Loucy (cell line): ENCODE measurements around the gene DYNC1LI1.

Experiments used
- H2AFZ ChIP-seq: fragments of 200-600 bp; sonication (generic); 2 replicates; pipeline ENCODE4 v1.6.0; 2016; ENCODE audit warnings: antibody characterized with exemption, mild to moderate bottlenecking, low read length, moderate library complexity
- H3F3A ChIP-seq: fragments of 200-600 bp; 2 replicates; pipeline ENCODE4 v1.6.0; 2016; ENCODE audit warnings: antibody characterized with exemption, low read depth, mild to moderate bottlenecking
- H3K27me3 ChIP-seq: fragments of 200-600 bp; sonication (generic); 2 replicates; pipeline ENCODE4 v1.6.1; 2014; ENCODE audit warnings: low read length, mild to moderate bottlenecking; ENCODE audit not compliant: insufficient read depth, poor library complexity, severe bottlenecking
- H3K36me3 ChIP-seq: fragments of 200-600 bp; sonication (generic); 2 replicates; pipeline ENCODE4 v1.6.1; 2016; ENCODE audit warnings: low read length; ENCODE audit not compliant: insufficient read depth
- H3K4me1 ChIP-seq: fragments of 200-600 bp; sonication (generic); 2 replicates; pipeline ENCODE4 v1.5.1; 2014; ENCODE audit warnings: low read length, mild to moderate bottlenecking; ENCODE audit not compliant: insufficient read depth, poor library complexity, severe bottlenecking
- H3K4me2 ChIP-seq: fragments of 200-600 bp; sonication (generic); 2 replicates; pipeline ENCODE4 v1.6.0; 2014; ENCODE audit warnings: antibody characterized with exemption, low read length, low read depth, mild to moderate bottlenecking; ENCODE audit not compliant: poor library complexity, severe bottlenecking
- H3K4me3 ChIP-seq: fragments of 200-600 bp; sonication (generic); 2 replicates; pipeline ENCODE4 v1.5.1; 2014; ENCODE audit warnings: low read length, mild to moderate bottlenecking, mixed read lengths; ENCODE audit not compliant: poor library complexity, severe bottlenecking
- H3K79me2 ChIP-seq: fragments of 200-600 bp; sonication (generic); 2 replicates; pipeline ENCODE4 v1.6.1; 2014; ENCODE audit warnings: low read length; ENCODE audit not compliant: insufficient read depth
- H3K9ac ChIP-seq: fragments of 200-600 bp; sonication (generic); 2 replicates; pipeline ENCODE4 v1.6.0; 2014; ENCODE audit warnings: mild to moderate bottlenecking, low read depth, low read length, moderate library complexity; ENCODE audit not compliant: poor library complexity, severe bottlenecking
- H3K9me2 ChIP-seq: fragments of 200-600 bp; sonication (generic); replicated peaks from 2 replicates; pipeline ENCODE4 v1.6.1; 2016; ENCODE audit warnings: low read depth, low read length, mixed read lengths
- H3K9me3 ChIP-seq: fragments of 200-600 bp; sonication (generic); 2 replicates; pipeline ENCODE4 v1.6.1; 2014; ENCODE audit warnings: mild to moderate bottlenecking, antibody characterized with exemption, low read length, low read depth; ENCODE audit not compliant: insufficient read depth
- H4K20me1 ChIP-seq: fragments of 200-600 bp; sonication (generic); 2 replicates; pipeline ENCODE4 v1.6.0; 2014; ENCODE audit warnings: antibody characterized with exemption, low read length, mild to moderate bottlenecking; ENCODE audit not compliant: insufficient read depth, poor library complexity, severe bottlenecking
- EZH2phosphoT487 ChIP-seq: fragments of 200-600 bp; IDR thresholded peaks from 2 replicates; pipeline ENCODE4 v1.6.1; 2018; ENCODE audit warnings: antibody characterized with exemption, mild to moderate bottlenecking, moderate library complexity, borderline replicate concordance
- TF ChIP-seq, protein P1 (sequence below): fragments of 200-600 bp; sonication (generic); conservative IDR thresholded peaks from 2 replicates; pipeline ENCODE4 v1.5.1; 2014; ENCODE audit warnings: mild to moderate bottlenecking, antibody characterized with exemption, low read length

The DYNC1LI1 gene

DNA sequence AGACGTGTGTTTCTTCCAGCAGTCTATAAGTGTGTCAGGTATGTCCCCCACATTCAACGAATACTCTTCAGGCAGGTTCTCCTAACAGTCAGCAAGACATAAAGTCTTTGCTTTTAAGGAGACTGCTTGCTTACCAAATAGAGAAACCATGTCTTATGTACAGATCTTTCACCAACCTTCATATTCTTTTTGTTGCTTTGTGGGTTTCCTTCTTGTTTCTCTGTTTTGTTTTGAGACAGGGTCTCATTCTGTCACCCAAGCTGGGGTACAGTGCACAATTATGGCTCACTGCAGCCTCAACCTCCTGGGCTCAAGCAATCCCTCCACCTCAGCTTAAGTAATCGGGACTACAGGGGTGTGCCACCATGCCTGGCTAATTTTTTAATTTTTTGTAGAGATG, 14.3 kb downstream of the DYNC1LI1 start:
- Histone ChIP-seq H3K27me3 (no peaks in the 10 kb centered on the region), H3K4me3 (no peak overlapping the region), H3K9ac (no peak overlapping the region), H3K9me2 (no peaks in the 10 kb centered on the region), H3K4me1 (peaks cover 2% of the 10 kb centered on the region), H4K20me1 (peaks cover 69% of the 10 kb centered on the region), H2AFZ (no peak overlapping the region), H3K9me3 (no peaks in the 10 kb centered on the region), H3K4me2 (no peak overlapping the region), H3F3A (no peaks in the 10 kb centered on the region), H3K36me3 (no peaks in the 10 kb centered on the region), H3K79me2 (peaks cover 95% of the 10 kb centered on the region)
- TF ChIP-seq, protein P1, sequence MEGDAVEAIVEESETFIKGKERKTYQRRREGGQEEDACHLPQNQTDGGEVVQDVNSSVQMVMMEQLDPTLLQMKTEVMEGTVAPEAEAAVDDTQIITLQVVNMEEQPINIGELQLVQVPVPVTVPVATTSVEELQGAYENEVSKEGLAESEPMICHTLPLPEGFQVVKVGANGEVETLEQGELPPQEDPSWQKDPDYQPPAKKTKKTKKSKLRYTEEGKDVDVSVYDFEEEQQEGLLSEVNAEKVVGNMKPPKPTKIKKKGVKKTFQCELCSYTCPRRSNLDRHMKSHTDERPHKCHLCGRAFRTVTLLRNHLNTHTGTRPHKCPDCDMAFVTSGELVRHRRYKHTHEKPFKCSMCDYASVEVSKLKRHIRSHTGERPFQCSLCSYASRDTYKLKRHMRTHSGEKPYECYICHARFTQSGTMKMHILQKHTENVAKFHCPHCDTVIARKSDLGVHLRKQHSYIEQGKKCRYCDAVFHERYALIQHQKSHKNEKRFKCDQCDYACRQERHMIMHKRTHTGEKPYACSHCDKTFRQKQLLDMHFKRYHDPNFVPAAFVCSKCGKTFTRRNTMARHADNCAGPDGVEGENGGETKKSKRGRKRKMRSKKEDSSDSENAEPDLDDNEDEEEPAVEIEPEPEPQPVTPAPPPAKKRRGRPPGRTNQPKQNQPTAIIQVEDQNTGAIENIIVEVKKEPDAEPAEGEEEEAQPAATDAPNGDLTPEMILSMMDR, result no peak
- TF ChIP-seq EZH2phosphoT487, result no peak

DNA sequence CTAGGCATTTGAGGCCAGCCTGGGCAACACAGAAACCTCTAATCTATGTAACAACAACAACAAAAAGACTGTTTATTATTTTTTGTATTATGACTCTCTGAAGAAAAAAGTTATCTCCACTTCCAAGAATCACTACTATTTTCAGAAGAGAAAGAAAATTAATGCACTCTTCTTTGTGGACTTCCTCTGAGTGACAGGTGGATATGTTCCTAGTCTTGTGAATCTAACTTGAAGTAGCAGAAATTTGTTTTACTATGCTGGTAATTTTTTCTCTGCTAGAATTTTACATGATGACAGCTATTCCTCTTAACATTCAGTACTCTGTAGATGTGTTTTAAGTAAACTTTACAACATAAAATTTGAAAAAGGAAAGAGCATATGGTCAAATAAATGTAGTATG, 16.7 kb downstream of the DYNC1LI1 start:
- Histone ChIP-seq H3K4me3 (no peak overlapping the region), H2AFZ (no peak overlapping the region), H3K4me1 (peaks cover 7% of the 10 kb centered on the region), H3K9me2 (no peaks in the 10 kb centered on the region), H3K9me3 (no peaks in the 10 kb centered on the region), H3K36me3 (no peaks in the 10 kb centered on the region), H3K79me2 (peaks cover 93% of the 10 kb centered on the region), H3K9ac (no peak overlapping the region), H4K20me1 (peaks cover 79% of the 10 kb centered on the region), H3K27me3 (no peaks in the 10 kb centered on the region), H3K4me2 (no peak overlapping the region), H3F3A (no peaks in the 10 kb centered on the region)
- TF ChIP-seq EZH2phosphoT487, result no peak
- TF ChIP-seq, protein P1, result no peak

DNA sequence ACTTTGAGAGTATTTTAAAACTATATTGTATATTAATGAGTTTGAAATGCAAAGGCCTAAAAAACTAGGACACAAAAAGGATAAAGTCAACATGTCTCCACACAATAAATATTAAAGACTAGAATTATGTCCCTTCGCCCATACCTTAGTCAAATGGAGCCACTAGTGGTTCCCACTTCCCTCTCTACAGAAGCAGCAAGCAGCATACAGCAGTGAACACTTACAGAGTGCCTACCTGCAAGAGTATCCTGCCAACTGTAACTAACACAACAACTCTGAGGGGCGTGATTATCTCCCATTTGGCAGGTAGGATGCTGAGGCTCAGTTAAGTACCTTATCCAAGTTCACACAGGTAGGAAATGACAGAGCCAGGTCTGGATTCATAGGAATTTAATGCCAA, 17.2 kb downstream of the DYNC1LI1 start:
- no peaks in the 10 kb centered on the region for H3K9me2 ChIP-seq
- no peaks in the 10 kb centered on the region for H3K27me3 ChIP-seq
- H3K9me3 ChIP-seq, result no peaks in the 10 kb centered on the region
- H3K79me2 ChIP-seq, result peaks cover 91% of the 10 kb centered on the region
- H3K9ac ChIP-seq, result no peak overlapping the region
- H3K4me2 ChIP-seq, result no peak overlapping the region
- no peak for TF ChIP-seq EZH2phosphoT487
- TF ChIP-seq, protein P1, result no peak
- no peaks in the 10 kb centered on the region for H3K36me3 ChIP-seq
- H3K4me1 ChIP-seq, result peaks cover 7% of the 10 kb centered on the region
- peaks cover 77% of the 10 kb centered on the region for H4K20me1 ChIP-seq
- H3K4me3 ChIP-seq, result no peak overlapping the region
- H2AFZ ChIP-seq, result no peak overlapping the region
- no peaks in the 10 kb centered on the region for H3F3A ChIP-seq
